DMS153 treated with DMSO at 0.1 percent for 48 hours (cell line): ENCODE data around the gene FGD6.
"Not testable (repeated sequence)": the region's sequence is repeated elsewhere in the genome, so short reads cannot be mapped to it uniquely, and the experiment has no call there.

ENCODE experiments used
- DNase-seq: peaks from one replicate; lab custom pipeline; 2025; ENCODE audit not compliant: unreplicated experiment; lab: John Stamatoyannopoulos, UW

The FGD6 gene

DNA sequence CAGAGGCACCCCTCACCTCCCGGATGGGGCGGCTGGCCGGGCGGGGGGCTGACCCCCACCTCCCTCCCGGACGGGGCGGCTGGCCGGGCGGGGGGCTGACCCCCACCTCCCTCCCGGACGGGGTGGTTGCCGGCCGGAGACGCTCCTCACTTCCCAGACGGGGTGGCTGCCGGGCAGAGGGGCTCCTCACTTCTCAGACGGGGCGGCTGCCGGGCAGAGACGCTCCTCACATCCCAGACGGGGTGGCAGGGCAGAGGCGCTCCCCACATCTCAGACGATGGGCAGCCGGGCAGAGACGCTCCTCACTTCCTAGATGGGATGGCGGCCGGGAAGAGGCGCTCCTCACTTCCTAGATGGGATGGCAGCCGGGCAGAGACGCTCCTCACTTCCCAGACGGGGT, 18.4 kb upstream of the FGD6 start:
- not testable (repeated sequence) for DNase-seq

DNA sequence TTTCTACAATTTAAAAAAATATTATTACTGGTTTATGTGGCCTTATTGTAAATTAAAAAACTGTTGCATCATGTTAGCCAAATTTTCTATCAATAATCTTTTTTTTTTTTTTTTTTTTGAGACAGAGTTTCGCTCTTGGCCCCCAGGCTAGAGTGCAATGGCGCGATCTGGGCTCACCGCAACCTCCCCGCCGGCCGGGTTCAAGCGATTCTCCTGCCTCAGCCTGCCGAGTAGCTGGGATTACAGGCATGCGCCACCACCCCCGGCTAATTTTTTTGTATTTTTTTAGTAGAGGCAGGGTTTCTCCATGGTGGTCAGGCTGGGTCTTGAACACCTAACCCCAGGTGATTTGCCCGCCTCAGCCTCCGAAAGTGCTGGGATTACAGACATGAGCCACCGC, 16.9 kb upstream of the FGD6 start:
- DNase-seq = not testable (repeated sequence)

DNA sequence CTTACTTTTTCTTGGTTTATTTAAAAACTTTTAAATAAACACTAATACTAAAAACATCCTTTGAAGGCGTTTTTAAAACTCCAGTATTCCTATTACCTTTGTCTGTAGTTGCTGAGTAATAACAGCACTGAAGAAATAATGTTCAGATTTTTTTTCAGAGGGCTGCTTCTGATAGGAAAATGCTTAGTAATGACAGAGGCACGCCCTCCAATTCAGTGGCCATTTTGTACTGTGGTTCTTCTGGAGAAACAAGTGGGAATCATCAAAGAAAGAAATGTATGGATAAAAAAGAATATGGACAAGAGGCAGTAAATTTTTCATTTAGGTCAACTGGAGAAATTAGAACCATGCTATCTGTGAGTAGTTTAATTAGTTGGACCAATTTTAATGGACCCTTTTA, 13.9 kb upstream of the FGD6 start:
- no peak for DNase-seq

DNA sequence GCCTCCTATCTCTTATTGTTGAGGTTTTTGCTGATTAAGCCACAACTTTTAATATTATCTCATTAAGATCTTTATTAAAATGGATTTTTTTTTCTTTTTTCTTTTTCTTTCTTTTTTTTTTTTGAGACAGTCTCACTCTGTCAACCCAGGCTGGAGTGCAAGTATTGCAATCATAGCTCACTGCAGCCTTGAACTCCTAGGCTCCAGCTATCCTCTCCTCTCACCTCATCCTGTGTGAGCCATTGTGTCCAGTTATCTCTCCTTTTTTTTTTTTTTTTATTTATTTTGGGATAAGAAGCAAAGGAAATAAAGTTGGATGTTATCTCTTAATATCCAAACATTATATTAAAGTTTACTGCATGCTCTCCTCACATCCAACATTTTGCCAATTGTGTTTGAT, 13.0 kb upstream of the FGD6 start:
- DNase-seq = no peak

DNA sequence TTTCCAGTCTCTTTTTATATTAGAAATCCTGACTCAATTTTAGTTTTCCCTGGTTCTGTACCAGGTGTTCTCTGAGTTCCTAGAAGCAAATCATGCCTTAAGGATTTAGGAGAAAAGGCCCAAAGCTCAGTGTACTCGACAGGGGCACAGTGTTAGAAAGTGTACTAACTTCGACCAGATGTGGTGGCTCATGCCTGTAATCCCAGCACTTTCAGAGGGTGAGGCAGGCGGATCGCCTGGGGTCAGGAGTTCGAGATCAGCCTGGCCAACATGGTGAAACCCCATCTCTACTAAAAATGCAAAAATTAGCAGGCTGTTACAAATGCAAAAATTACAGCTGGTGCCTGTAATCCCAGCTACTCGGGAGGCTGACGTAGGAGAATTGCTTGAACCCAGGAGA, 12.4 kb upstream of the FGD6 start:
- DNase-seq = no peak

DNA sequence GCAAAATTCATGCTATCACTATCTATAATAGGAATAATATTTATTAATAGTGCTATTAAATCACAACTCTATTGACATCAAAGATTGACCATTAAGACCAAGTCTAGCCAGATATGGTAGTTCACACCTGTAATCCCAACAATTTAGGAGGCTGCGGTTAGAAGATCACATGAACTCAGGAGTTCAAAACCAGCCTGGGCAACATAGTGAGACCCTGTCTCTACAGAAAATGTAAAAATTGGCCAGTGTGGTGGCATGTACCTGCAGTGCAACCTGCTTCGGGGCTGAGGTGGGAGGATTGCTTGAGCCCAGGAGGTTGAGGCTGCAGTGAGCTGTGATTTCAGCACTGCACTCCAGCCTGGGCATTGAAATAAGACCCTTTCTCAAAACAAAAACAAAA, 11.3 kb upstream of the FGD6 start:
- no peak for DNase-seq

DNA sequence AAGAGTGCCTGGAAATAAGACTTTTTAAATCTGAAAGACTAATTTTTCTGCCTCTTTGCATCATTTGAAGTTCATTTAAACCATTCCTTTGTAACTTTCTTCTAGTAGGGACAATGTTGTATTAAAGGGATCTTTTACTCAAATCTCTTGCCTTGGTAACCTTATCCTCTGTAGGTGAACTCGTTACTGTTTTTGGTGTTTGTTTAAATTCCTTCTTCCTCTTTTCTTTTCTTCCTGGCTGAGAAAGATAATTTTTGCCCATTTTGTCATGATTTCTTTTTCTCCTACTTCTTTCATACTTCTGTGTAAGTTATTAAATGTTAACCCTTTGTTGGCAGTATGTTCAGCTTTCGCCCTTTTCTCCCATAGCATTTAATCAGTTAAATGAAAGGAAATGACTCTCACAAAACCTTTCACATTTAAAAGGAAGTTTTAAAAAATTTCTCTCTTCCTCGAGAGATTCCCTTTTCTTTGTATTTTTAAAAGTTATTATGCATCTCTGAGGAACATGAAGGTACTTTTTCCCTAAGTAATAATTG, 10.6 kb upstream of the FGD6 start:
- DNase-seq = no peak

DNA sequence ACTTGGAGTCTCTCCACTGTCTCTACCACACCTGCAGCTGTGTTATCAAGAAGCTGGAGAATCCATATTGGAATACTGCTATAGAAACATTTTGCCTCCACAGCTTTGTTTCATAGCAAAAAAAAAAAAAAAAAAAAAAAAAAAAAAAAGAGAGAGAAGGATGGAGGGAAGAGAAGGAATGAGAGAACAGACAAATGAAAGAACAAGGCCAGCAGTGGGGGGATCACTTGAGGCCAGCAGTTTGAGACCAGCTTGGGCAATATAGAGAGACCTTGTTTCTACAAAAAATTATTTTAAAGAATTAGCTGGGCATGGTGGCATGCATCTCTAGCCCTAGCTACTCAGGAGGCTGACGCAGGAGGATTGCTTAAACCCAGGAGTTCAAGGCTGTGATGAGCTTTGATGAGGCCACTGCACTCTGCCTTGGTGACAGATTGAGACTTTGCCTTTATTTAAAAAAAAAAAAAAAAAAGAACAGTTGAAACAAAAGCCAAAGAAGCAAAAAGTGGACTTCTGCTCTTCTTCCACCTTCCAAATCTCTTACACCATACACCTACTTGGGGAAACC, 8.5 kb upstream of the FGD6 start:
- no peak for DNase-seq

DNA sequence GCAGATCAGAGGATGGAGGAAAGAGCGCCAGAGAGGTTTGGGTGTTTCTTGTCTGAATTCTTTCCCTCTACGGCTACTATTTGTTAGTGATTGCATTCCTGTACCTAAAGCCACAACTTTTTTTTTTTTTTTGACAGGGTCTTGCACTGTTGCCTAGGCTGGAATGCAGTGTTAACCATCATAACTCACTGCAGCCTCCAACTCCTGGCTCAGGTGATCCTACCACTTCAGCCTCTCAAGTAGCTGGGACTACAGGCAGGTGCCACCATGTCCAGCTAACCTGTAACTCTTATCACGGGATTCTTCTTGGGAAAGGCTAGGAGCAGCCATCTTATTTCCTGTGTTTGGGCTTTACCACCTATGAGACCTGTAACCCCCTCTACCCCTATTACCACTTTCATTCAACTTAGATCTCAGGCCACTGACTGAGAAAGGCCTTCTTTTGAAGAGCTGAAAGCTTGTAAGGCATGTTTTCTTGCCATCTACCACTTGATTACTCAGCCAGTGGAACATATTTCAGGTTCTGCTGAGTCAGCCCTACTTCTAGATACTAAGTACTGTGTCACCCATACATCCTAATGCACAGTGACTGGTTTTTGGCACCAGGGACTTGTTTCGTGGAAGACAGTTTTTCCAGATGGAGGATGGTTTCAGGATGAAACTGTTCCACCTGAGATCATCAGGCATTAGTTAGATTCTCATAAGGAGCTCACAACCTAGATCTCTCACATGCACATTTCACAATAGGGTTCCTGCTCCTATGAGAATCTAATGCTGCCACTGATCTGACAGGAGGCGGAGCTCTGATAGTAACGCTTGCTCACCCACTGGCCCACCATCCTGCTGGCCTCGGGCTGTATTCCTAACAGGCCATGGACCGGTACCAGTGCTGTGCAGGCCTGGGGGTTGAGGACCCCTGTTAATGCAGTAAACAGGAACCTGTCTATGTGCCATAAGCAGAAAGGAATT, 7.2 kb upstream of the FGD6 start:
- DNase-seq = no peak

DNA sequence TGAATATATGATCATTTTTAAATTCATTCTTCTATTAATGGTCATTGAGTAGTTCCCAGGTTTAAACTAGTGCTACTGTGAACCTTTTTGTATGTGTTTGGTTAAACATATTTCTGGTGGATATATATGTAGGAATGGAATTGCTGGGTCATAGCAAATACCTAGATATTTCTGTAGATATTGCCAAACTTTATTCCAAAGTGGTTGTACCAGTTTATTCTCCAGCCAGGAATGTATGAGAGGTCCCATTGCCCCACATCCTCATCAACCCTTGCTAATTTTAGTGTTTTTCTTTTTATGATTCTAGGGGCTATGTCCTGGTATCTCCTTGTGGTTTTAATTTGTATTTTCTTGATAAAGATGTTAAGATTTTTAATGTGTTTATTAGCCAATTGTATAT, 3.5 kb upstream of the FGD6 start:
- DNase-seq = no peak

DNA sequence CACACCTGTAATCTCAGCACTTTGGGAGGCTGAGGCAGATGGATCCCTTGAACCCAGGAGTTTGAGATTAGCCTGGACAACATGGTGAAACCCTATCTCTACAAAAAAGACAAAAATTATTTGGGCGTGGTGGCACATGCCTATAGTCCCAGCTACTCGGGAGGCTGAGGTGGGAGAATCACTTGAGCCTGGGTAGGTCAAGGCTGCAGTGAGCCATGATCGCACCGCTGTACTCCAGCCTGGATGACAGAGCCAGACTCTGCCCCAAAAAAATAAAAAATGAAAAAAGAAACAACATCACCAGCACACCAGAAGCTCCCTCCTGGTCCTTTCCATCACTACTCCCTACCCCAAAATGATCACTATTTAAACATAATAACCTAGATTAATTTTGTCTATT, 2.9 kb upstream of the FGD6 start:
- DNase-seq = no peak

DNA sequence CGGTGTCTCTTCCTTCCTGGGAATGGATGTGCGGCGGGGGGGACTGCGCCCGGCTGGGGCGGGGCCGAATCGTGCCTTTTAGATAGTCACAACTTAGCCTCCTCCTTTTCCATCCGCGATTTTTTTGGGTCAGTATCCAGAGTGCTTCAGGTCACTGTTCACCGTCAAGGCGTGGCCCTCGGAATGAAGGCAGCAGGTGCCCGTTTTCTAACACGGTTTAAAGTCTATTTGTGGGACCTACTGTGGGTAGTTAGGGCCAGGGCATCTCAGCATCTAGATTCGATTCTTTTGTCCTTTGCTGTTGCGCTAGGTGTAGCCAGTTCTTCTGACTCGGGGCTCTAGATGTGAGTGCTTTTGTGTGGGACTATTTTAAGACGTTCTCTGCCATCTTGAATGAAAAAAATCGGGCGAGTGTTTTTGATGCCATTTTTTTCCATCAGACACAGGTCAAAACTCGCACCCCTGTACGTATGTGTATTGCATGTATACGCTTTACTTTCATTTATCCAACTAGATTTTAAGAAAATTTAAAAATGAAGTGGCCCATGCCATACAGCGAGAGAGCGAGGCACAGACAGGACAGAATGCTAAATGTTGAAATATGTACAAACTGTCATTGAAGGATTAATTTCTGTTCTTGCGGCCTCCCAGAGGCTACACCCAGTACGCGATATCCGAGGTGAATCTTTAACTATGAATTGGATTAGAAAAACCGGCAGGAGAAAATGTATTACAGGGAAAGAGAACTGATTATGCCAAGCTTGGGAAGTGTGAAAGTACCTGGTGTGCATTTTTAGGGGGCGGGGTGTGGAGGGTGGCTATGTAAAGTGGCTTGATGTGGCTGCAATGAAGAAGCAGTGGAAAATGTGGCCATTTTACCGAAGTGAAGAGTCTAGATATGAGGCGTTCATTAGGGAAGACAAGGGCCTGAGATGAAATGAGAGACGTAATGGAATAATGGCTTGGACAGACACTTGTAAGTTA, 1.2 kb upstream of the FGD6 start:
- peak; percentile 55 for DNase-seq

DNA sequence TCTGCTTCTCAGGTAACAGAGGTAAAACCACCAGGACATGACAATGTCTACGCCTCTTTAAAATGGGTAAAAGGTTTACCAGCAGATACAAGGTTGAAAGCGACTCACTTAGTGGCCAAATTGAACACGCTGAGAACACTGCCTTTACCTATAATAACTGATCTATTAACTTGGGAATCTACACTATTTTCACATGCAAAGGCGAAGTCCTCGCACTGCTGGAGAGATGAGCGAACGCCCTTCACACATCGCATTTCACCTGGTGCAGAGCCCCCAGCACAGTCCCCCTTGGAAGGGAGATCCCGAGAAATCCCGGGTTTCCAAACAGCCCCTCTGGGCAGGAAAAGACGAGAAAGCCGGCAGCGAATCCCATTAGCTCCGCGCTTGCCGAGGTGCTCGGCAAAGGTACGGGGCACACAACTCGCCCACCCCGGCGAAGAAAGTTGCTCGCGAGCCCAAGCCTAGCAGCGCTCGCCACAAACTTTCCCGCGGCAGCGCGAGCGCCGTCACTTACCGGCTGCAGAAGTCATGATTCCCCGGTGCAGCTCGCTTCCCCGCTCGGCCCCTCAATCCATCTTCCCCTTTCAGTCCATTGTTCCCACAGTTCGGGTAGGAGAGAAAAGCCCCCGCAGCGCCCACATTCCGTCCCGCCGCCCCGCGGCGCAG, 423 bp downstream of the FGD6 start:
- peak; percentile 77 for DNase-seq

DNA sequence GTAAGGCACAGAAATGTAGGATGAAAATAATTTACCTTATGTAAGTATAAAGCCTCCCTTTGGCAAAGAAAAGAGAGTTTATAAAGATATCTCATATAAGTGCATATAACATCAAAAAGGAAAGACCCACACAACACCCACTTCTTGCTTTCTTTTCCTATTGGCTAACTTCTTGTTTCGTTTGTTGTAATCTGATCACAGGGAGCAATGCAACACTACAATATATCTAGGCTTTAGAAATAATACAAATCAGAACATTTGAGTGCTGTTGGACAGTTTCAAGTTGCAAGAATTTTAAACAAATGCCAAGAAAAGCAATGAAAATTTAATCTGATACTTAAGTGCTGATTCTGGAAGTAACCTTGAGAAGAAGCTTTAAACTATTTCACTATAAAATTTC, 1.3 kb downstream of the FGD6 start:
- no peak for DNase-seq

DNA sequence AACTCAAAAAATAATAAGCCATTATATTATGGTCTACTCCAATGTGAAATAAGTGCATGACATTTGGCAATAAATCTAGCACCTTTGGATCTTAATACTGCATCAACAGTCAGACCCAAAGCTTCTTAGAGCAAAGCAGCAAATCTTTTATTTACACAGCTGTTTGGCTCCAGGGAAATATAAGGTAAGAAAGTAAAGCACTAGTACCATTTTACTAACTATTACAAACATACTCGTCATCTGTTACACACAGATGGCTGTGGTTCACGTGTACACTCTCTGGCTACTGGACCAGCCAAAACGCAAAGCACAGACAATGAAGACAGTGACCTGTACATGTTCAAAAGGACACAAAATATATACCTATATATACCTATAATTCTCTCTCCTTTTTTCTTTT, 2.8 kb downstream of the FGD6 start:
- no peak for DNase-seq

DNA sequence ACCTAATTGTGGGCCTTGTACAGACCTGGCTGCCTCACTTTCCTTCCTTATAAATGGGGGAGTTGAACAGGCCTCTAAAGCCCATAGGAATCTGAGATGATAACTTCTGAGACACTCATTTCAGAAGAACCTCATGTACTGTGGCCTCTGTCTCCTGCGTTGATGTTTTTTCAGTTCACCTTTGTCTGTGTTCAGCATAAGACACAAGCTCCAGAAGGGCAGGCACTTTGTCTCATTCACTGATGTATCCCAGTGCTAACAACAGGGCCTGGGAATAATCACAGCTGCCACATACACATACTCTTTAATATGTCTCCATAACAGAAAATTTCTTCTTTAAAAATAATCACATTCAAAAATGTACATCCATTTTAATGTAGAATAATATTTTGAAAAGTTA, 3.3 kb downstream of the FGD6 start:
- DNase-seq = no peak

DNA sequence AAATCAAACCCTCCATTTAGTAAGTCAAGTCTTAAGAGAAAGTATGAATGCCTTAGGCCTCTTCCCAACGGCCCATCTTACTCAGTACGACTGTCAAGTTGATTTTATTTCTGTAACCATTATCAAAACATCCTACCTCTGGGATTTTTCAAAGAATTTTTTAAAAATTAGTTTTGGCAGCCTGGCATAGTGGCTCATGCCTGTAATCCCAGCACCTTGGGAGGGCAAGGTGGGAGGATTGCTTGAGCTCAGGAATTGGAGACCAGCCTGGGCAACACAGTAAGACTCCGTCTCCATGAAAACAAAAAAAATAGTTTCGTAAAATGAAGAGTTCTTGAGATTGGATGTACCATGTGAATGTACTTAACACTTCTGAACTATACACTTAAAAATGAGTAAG, 4.1 kb downstream of the FGD6 start:
- DNase-seq = no peak

DNA sequence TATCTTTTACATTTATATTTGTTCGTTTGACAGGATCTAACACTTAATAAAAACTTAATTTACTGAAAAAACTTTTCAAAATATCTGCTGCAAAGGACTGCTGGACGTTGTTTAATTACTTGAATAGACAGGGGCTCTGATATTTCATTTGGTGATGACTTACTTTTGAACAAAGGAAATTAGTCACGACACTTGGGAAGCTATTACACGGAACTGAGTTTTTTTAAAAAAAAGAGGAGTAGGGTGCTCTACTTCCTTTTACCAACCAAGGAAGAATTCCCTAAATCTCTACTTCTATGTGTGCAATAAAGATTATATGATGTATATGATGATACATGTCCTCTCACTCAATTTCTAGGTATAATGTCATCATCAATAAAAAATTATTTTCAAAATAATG, 4.7 kb downstream of the FGD6 start:
- DNase-seq = no peak

DNA sequence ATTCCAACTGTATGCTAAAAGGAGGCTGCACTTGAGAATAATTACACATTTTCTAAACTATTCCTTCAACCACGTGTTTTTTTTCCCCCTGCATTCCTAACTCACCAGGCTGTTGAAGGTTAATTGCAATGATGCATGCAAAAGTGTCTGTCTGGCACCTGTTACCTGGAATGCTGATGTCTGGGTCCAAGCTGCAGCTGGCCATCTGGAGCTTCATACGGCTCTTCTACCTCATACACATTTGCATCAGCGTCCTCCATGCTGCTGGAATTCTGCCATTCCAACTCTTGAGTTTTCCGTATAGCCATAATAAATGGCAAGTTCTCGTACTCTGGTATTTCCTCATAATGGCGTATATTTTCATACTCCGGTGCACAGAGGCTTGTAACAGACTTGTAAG, 8.6 kb downstream of the FGD6 start:
- no peak for DNase-seq

DNA sequence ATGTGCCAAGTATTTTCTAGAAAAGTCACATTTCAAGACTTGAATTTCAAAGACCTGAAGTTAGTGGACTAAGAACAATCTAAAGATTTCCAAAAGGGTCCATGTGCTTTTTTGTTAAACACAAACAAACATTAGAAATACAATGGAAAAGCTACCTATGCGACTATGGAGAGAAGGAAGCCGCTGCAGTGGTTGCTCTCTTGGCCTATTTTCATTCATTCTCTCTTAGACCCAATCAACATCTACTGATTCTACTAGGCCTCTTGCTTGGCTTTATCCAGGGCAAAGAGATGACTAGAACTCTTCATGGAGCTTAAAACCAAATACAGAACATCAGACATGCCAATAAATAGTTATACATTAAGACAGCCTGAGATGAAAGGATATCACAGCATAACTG, 9.9 kb downstream of the FGD6 start:
- no peak for DNase-seq

DNA sequence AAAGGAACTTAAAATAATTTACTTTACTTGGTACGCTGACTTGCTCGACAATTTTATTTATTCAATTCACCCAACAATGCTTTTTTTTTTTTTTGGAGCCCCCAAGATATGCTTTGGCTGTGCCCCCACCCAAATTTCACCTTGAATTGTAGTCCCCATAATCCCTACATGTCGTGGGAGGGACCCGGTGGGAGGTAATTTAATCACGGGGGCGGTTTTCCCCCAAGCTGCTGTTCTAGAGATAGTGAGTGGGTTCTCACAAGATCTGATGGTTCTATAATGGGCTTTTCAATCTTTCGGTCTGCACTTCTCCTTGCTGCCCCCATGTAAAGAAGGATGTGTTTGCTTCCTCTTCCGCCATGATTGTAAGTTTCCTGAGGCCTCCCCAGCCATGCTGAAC, 10.4 kb downstream of the FGD6 start:
- DNase-seq = no peak
